ENCODE results near the gene RFNG. TPM values are rescaled to one million over a fixed set of nuclear protein-coding genes. Genes with fewer than 3 reads are reported as not detected.

Gene RFNG
- total RNA-seq, 4 donors from 2014 or later: 11.8 to 33.7 (median 23.3) TPM

- H3K36me3 ChIP-seq: no peaks in the 10 kb centered on the region
- no peak overlapping the region for H3K27ac ChIP-seq
- H3K27me3 ChIP-seq: no peaks in the 10 kb centered on the region
- intact Hi-C loops (cut with DNase I; ENCODE audit: low total_unique reads): no loop called here
- no peak for TF ChIP-seq POLR2A (IDR thresholded peaks at IDR 0.05)
- TF ChIP-seq, protein P1, sequence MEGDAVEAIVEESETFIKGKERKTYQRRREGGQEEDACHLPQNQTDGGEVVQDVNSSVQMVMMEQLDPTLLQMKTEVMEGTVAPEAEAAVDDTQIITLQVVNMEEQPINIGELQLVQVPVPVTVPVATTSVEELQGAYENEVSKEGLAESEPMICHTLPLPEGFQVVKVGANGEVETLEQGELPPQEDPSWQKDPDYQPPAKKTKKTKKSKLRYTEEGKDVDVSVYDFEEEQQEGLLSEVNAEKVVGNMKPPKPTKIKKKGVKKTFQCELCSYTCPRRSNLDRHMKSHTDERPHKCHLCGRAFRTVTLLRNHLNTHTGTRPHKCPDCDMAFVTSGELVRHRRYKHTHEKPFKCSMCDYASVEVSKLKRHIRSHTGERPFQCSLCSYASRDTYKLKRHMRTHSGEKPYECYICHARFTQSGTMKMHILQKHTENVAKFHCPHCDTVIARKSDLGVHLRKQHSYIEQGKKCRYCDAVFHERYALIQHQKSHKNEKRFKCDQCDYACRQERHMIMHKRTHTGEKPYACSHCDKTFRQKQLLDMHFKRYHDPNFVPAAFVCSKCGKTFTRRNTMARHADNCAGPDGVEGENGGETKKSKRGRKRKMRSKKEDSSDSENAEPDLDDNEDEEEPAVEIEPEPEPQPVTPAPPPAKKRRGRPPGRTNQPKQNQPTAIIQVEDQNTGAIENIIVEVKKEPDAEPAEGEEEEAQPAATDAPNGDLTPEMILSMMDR (IDR thresholded peaks at IDR 0.05): no peak
- no peaks in the 10 kb centered on the region for H3K9me3 ChIP-seq
- H3K4me3 ChIP-seq: no peak overlapping the region
- H3K4me1 ChIP-seq: peaks cover 0 to 6% of the 10 kb centered on the region in 2 donors
- DNase-seq: no peak
These were observed 7.8 kb upstream of the RFNG start for GRCh38 chr17:82059272-82060000.

- H3K27me3 ChIP-seq: no peaks in the 10 kb centered on the region
- H3K4me1 ChIP-seq: peaks cover 0 to 2% of the 10 kb centered on the region in 2 donors
- H3K36me3 ChIP-seq: no peaks in the 10 kb centered on the region
- DNase-seq: no peak
- TF ChIP-seq POLR2A (IDR thresholded peaks at IDR 0.05): no peak
- TF ChIP-seq, protein P1 (IDR thresholded peaks at IDR 0.05): no peak
- intact Hi-C loops (cut with DNase I; ENCODE audit: low total_unique reads): no loop called here
- no peak overlapping the region for H3K27ac ChIP-seq
- no peak overlapping the region for H3K4me3 ChIP-seq
- no peaks in the 10 kb centered on the region for H3K9me3 ChIP-seq
These were observed 7.2 kb upstream of the RFNG start for GRCh38 chr17:82058855-82059249.

- Histone ChIP-seq H3K27ac (no peak overlapping the region), H3K27me3 (no peaks in the 10 kb centered on the region), H3K9me3 (no peaks in the 10 kb centered on the region), H3K4me1 (peaks cover 0 to 7% of the 10 kb centered on the region in 2 donors), H3K4me3 (no peak overlapping the region), H3K36me3 (no peaks in the 10 kb centered on the region)
- intact Hi-C loops (cut with DNase I; ENCODE audit: low total_unique reads): no loop called here
- DNase-seq: no peak
- TF ChIP-seq POLR2A (IDR thresholded peaks at IDR 0.05): no peak
- TF ChIP-seq, protein P1 (IDR thresholded peaks at IDR 0.05): no peak
These were observed 6.7 kb upstream of the RFNG start for GRCh38 chr17:82058230-82058854.

DNA sequence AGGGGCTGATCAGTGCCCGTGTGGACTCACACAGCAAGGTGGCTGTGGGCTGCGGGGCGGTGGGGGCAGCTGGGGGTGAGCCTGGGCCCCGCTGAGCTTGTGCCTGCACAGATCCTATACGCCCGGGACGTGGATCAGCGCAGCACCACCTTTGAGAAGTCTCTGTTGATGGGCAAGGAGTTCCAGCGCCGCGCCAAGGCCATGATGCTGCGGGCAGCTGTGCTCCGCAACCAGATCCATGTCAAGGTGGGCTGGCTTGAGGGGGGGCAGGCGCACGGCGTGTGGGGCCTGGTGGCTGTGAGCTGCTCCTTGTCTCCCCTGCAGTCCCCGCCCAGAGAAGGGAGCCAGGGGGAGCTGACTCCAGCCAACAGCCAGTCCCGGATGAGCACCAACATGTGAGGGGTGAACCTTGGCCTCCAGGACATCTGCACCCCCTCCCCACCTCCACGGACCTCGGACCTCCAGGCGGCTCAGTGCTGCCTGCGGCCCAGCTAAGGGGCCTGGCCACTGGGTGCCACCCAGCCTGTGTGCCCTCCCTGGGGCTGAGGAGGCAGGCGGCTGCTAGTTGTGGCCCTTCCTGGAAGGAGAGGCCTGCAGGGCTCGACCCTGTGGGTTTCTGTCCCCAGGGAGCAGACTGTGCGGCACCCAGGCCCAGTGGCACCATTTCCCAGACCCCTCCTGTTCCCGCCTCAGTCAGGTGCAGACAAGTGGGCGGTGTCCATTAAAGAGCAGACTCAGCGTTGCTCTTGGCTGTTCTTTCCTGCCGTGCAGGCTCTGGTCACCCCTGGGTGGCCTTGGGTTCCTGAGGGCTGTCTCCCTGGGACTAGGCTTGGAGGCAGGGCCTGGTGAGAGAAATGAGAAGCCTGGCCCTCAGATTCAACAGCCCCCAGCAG lies 5.4 kb upstream of the RFNG start:
- Histone ChIP-seq H3K27me3 (no peaks in the 10 kb centered on the region), H3K36me3 (no peaks in the 10 kb centered on the region), H3K9me3 (no peaks in the 10 kb centered on the region), H3K4me1 (peaks cover 0 to 17% of the 10 kb centered on the region in 2 donors), H3K27ac (no peak overlapping the region), H3K4me3 (no peak overlapping the region)
- intact Hi-C loops (cut with DNase I; ENCODE audit: low total_unique reads): no loop called here
- TF ChIP-seq, protein P1 (IDR thresholded peaks at IDR 0.05): no peak
- no peak for TF ChIP-seq POLR2A (IDR thresholded peaks at IDR 0.05)
- DNase-seq: no peak

Data from uterus (tissue), 4 donors.